Hippocampal formation (tissue), 2 donors: ENCODE data around the gene IL17RE.
"Not testable (repeated sequence)": the region's sequence is repeated elsewhere in the genome, so short reads cannot be mapped to it uniquely, and the experiment has no call there.

Experiments used
- DNase-seq, 2 donors: peaks; one replicate each; lab custom pipeline; 2025; lab: John Stamatoyannopoulos, UW

Gene IL17RE, protein sequence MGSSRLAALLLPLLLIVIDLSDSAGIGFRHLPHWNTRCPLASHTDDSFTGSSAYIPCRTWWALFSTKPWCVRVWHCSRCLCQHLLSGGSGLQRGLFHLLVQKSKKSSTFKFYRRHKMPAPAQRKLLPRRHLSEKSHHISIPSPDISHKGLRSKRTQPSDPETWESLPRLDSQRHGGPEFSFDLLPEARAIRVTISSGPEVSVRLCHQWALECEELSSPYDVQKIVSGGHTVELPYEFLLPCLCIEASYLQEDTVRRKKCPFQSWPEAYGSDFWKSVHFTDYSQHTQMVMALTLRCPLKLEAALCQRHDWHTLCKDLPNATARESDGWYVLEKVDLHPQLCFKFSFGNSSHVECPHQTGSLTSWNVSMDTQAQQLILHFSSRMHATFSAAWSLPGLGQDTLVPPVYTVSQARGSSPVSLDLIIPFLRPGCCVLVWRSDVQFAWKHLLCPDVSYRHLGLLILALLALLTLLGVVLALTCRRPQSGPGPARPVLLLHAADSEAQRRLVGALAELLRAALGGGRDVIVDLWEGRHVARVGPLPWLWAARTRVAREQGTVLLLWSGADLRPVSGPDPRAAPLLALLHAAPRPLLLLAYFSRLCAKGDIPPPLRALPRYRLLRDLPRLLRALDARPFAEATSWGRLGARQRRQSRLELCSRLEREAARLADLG

DNA sequence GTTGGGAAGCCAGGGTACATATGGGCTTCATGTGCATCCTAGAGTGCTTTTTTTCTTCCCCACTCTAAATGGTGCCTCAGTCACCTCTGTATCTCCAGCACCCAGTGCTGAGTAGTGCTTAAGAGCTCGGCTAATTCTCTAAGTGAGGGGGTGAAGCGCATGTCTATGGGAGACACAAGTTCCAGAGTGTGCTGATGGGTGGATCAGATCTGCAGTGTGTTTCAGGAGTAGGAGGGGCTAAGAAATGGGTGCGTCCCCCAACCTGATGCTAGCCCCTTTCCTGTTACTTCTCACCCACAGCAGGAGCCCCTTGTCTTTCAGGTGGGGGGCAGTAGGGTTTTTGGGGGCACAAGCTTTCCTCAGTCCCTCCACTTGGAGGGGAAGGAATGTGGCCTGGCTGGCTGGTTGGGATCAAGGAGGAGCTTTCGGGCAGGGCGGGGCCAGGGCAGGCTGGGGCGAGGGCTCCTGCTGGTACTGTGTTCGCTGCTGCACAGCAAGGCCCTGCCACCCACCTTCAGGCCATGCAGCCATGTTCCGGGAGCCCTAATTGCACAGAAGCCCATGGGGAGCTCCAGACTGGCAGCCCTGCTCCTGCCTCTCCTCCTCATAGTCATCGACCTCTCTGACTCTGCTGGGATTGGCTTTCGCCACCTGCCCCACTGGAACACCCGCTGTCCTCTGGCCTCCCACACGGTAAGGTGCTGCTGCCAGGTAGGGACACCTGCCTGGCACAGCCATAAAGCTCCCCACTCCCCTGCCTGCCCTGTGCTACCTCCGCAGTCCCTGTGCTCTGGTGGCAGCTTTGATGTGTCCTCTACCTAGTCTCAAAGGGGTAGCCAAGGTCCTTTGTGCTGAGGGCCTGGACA lies at the start of gene IL17RE:
IL17RE (plus strand) TSS at position 477 of the 866 bp plus-strand sequence; CDS start at position 562, 85 bp downstream.
- no peak for DNase-seq

DNA sequence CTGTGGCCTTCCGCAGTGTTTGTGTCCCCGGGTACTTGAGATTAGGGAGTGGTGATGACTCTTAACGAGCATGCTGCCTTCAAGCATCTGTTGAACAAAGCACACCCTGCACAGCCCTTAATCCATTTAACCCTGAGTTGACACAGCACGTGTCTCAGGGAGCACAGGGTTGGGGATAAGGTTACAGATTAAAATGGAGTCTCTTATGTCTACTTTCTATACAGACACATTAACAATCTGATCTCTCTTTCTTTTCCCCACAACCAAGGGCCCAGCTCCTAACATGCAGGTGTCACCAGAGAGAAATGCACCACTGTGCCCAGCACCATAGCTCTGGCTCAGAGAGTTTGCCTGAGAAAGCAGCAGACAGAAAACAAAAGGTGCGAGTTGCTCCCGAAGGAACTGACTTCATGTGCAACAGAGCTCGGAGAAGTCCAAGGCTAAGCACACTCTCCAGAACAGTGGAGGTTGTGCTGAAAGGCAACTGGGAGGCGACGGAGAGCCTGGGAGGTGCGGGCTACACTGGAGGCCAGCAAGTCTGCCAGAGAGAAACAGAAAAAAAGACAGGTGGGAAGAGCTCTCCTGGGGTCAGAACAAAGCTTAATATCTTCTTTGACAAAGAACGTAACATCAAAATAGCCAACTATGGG lies 48.2 kb upstream of the IL17RE start:
- DNase-seq: not testable (repeated sequence)

DNA sequence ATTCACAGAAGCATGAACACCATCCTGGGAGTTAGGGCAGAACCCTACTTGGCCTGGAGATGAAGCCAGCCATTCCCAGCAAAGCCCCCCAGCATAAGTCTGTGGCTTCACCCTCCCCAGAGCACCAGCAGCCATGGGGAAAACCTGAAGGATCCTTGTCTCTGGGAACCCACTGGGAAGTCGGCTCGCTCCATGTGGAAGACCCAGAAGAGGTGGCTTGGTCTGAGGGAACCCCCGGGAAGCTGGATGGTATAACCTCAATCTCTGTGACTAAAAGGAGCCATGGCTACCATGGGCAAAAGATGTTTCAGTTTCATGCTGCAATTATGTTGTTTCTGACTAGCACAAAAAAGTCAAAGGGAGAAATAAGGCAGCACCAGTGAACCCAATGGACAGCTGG lies 47.1 kb upstream of the IL17RE start:
- DNase-seq: no peak

DNA sequence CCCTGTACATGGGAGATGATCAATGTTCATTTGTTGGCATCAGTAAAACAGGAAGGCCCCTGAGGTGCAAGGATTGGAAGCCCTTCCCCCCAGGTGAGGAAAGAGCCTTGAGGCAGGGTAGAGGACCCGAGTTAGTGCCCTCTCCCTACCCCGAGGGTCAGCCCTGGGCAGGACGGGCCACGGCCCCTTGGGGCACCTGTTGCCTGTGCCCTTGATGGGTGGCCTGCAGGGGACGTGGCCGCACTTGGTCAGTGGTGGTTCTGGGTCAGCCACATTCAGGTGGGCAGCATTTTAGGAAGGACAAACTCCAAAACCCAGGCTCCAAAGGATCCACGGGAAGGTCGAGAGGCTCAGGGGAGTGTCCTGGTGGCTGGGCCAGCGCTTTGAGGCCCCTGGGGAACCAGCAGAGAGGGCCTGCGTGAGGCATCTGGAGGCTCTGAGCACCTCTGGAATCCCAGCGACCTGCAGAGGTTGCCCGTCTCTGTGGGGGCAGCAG lies 43.1 kb upstream of the IL17RE start:
- DNase-seq: no peak

DNA sequence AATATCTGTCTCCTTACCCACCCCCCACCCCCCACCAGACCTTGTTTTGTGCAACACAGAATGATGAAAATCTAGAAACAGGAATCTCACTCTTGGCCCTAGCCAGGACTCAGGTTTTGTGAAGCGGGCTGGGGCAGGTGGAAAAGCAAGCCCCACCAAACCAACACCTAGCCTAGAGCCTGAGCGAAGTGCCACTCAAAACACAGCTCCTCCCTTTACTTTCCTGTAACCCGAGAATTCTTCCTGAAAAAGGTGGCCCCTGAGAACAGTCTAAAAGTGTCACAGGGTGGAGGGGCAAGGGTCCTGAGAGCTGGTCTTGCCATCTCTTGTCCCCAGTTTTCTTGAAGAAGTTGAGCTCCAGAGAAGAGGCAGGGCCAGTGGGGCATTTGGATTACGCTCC lies 41.4 kb upstream of the IL17RE start:
- no peak for DNase-seq

DNA sequence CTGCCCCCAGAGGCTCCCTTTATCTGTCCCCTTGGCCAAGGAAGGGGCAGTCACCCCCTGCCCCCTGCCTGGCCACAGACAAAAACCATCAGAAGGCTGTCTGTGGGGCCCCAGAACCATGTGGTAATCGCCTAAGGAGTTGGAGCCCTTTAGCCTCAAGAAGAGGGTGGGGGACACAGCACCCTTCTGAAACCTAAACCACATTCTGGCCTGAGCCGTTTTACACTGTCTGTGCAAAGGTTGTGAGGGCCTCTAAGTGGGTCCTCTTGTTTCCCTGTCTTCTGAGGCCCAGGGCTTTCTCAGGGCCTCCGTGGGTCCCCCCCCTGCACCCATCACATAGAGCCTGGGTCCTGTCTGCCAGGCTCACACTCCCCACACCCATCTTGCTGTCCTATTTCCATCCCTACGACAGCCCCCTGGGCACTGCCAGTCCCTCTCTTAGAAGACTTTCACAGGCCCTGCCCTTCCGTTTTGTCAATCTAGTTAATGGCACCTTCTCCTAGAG lies 41.0 kb upstream of the IL17RE start:
- DNase-seq: no peak

DNA sequence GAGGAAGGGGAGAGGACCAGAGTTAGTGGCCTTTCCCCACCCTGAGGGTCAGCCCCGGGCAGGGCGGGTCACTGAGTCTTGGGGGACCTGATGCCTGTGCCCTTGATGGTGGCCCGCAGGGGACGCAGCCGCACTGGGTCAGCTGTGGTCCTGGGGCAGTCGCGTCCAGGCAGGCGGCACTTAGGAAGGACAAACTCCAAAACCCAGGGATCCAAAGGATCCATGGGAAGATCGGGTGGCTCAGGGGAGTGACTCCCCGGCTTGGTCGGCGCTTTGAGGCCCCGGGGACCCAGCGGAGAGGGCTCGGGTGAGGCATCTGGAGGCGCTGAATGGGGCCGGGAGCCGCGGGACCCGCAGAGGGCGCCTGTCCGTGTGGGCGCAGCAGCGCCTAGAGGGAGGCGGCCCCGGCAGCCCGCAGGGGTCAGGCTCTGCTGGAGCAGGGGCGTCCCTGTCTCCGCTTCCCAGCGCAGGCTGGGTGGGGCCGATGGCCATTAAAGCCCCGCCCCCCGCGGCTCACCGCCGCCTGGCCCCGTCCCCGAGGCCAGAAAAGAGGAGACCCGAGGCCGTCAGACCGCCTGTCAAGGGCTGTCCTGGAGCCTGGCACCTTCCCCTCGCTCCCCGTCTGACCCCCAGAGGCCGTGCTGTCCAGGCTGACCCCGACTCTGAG lies 40.1 kb upstream of the IL17RE start:
- DNase-seq: no peak

DNA sequence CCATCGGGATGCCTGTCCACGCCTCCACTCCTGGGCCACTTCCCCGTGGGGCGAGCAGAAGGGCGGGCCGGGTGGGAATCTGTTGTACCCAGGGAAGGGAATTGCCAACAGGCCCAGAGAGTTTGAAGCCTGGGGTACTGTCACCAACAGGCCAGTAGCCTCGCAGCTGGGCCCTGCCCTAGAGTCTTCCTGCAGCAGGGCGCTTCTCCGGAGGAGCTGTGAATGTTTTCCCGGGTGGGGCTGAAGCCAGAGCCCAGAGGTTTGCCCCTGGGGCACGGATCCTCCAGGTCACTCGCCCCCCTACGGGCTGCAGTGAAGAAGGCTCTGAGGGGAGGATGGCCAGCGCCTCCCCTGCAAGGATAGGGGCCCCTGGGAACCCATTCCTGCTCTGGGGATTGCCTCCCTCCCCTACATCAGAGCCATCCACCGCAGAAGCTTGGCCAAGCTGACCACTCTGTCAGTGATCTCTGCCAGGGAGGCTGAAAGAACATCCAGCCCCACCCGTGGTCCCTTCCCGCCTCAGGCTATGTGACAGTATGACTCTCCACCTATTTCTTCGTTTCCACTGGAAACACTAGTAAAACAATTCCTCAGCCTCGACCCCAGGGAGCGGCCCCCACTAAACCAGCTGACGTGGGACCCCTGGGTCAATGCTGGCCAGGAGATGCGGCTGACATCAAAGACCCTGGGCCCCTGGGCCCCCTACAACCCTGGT lies 39.4 kb upstream of the IL17RE start:
- DNase-seq: no peak

DNA sequence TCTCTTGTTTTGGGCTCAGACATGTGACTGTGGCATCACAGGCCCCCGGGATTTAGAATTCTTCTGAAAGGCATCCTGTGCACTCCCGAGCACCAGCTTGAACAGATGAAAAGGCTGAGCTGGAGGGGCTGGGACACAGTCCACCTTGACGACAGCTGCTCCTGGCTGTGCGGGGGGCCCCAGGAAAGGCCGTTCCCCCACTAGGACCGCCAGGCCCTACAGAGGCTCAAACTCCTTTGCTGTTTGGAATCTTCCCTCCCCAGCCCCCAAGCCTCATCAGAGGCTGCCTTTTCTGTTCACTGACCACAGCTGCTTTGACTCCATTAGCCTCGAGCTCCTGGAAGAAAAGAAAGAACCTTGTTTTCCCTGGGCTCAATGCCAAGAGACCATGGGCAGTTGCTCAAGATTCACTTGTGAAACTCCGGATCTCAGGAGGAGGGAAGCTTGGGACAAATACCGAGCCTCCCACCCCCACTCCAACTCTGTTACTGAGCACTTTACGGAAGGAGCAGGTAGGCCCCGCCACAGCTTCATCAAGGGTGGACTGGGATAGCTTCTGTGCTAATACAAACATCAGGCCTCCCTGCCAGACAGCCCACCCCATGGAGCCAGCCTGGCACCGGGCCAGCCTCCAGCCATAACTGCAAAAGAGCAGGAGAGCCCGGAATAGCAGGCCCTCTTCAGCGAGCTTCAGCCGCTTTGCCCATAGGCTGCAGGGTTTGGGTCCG lies 38.3 kb upstream of the IL17RE start:
- DNase-seq: peak; percentile 58 to 61

DNA sequence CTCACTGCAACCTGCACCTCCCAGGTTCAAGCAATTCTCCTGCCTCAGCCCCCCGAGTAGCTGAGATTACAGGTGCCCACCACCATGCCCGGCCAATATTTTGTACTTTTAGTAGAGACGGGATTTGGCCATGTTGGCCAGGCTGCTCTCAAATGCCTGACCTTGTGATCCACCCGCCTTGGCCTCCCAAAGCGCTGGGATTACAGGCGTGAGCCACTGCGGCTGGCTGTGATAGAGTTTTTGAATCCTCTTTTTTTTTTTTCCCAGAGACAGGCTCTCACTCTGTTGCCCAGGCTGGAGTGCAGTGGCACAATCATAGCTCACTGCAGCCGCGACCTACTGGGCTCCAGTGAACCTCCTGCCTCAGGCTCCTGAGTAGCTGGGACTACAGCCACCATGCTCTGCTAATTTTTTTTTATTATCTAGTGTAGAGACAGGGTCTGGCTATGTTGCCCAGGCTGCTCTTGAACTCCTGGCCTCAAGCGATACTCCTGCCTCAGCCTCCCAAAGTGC lies 37.5 kb upstream of the IL17RE start:
- DNase-seq: not testable (repeated sequence)

DNA sequence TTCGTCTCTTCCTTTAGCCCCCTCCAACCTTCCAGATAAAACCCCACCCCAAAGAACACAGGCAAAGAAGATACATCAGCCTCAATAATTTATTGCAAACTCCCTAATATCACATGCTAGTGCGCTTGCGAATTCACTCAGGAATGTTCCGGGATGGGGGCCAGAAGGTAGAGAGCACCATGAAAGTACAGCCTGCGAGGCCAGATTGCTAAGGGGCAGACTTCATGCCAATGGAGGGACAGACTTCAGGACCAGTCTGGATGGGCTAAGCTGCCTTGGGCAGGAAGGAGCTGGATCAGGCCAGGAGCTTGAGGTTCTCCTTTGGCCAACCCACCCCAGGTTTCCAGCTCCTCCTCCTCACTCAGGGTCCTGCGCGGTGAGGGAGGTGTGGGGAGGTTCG lies 36.0 kb upstream of the IL17RE start:
- no peak for DNase-seq

DNA sequence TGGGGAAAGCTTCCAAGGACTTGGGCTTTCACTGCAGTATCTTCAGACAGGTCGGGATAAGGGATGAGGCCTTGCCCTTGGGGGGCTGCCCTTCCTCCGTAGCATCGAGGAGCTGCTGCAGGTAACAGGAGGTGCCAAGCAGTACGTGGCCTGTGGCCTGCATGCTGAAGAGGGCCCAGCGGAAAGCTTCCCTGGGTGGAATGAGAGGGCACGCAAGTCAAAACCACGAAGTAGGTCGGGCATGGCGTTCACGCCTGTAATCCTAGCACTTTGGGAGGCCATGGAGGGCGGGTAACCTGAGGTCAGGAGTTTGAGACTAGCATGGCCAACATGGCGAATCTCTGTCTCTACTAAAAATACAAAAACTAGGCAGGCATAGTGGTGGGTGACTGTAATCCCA lies 35.5 kb upstream of the IL17RE start:
- no peak for DNase-seq

DNA sequence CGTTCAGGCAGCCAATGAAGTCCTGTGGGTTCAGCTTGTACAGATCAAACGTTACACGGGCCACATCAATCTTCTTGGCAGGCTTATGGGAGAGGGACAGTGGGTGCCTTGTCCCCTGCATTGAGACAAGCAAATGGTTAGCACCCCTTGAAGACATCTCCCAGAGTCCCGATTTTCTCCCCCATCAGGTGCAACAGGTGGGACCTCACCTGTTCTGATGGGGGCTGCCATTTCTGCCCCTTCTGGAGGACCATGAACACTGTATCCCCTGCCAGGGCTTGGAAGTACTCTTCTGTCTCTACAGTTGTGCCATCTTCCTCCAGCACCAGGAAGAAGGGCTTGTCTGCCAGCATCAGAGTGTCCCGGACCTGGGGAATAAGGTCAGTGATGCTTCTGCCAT lies 32.7 kb upstream of the IL17RE start:
- no peak for DNase-seq

DNA sequence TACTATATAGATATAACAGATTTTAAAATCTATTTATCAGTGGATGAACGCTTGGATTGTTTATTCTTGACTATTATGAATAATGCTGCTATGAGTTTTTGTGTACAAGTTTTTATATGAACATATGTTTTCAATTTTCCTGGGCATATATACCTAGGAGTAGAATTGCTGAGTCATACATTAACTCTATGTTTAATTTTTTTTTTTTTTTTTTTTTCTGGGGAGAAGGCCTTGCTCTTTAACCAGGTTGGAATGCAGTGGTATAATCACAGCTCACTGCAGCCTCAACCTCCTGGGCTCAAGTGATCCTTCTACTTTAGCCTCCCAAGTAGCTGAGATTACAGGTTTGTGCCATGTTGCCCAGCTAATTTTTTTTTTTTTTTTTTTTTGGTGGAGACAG lies 31.7 kb upstream of the IL17RE start:
- no peak for DNase-seq

DNA sequence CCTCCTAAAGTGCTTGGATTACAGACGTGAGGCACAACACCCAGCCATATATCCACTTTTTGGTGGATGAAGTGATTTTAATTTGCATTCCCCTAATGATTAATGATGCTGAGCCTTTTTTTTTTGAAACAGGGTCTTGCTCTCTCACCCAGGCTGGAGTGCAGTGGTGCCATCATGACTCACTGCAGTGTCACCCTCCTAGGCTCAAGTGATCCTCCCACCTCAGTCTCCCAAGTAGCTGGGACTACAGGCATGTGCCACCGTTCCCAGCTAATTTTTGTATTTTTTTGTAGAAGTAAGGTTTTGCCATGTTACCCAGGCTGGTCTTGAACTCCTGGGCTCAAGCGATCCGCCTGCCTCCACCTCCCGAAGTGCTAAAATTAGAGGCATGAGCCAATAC lies 30.6 kb upstream of the IL17RE start:
- not testable (repeated sequence) for DNase-seq

DNA sequence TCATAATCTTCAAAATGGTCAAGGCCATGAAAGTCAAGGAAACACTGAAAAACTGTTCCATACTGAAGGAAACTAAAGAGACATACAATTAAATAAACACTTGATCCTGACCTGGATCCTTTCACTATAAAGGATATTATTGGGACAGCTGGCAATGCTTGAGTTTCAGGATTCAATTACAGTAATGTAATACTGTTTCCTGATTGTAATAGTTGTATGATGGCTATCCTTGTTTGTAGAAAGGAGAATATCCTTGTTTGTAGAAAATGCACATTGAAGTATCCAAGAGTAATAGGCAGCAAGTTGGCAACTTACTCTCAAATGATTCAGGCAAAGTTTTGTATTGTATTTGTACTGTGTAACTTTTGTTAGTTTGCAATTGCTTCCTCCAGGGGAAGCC lies 27.2 kb upstream of the IL17RE start:
- DNase-seq: no peak

DNA sequence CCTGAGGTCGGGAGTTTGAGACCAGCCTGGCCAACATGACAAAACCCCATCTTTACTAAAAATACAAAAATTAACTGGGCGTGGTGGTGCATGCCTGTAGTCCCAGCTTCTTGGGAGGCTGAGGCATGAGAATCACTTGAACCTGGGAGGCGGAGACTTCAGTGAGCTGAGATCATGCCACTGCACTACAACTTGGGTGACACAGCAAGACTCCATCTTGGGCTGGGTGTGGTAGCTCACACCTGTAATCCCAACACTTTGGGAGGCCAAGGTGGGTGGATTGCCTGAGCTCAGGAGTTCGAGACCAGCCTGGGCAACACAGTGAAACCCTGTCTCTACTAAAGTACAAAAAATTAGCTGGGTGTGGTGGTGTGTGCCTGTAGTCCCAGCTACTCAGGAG lies 26.4 kb upstream of the IL17RE start:
- DNase-seq: not testable (repeated sequence)

DNA sequence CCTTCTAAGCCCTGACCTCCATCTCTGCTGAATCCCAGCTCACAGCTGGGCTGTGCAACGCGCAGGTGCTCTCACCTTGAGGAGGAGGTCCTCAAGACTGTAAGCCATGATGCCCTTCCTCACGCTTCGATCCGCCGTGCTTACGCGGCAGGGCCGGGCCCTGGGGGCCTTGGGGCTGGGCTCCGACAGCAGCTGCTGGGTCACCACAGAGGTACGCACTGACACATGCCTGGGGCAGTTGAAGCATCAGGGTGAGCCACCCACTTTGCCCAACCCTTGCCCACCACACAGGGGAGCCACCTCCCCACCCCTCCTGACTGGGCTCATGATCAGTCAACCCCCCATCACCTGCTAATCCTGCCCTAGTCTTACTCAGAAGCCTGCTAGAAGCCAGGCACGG lies 25.7 kb upstream of the IL17RE start:
- DNase-seq: no peak

DNA sequence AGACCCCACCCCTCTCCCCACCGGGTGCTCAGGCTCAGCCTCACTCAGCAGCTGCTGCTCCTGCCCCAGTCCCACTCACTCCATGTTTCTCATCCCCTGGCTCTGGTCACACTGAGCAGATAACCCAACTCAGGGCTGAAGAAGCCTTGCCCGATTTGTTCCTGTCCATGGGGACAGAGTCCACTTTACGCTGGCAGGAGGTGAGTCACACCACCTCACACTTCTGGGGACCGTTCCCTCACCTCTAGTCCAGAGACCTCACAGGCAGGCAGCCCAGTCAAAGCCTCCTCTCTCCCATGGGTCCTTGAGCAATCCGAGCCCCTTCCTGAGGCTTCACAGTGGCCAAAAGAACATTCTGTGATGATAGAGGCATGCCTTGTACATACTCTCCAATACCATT lies 23.9 kb upstream of the IL17RE start:
- no peak for DNase-seq
